Sciatic nerve (tissue), 2 donors: ENCODE measurements around the gene MAGIX. TPM values are rescaled to one million over a fixed set of nuclear protein-coding genes. Genes with fewer than 3 reads are reported as not detected.
A peak's percentile ranks its signal among the peaks of the same experiment; 100 is the strongest.

Experiments
- ATAC-seq: fragments of 200-7000 bp; cut with Tn5 transposase; one replicate; pipeline ENCODE4 v1.9.1; 2020; ENCODE audit warnings: mild to moderate bottlenecking, moderate library complexity
- DNase-seq: peaks from one replicate; pipeline ENCODE4 v3.0.0-alpha.2; 2020; ENCODE audit warnings: low spot score
- intact Hi-C: fragments of 100-400 bp; cut with DNase I; formaldehyde crosslinking; loops from one replicate; pipeline ENCODE4 v1.14.2; 2022
- total RNA-seq: library from RNA; stranded (reverse); fragmentation: NEBNext Ultra II Directional; extraction: Animal tissue kit (Norgen Biotek cat#: 25700); gene quantifications from one replicate; pipeline ENCODE4 v1.2.1, GENCODE V29; 2021
- donor health status: DM: no; HTN: no; CAD: no.
- donor health status: DM: no; HTN: no; CAD: no.

Gene MAGIX
- total RNA-seq, 1 donor from 2014 or later: 1.0 TPM

- DNase-seq (no peak), ATAC-seq (peak; percentile 39)
- intact Hi-C loops: no loop called here
Measured at GRCh38 chrX:49177338-49177833, 14.8 kb downstream of the MAGIX start.

- intact Hi-C loops: no loop called here
- DNase-seq (no peak), ATAC-seq (no peak)
Measured at GRCh38 chrX:49177873-49178480, 15.4 kb downstream of the MAGIX start.

GRCh38 chrX:49178537-49178936 lies 16.0 kb downstream of the MAGIX start:
- intact Hi-C loops: no loop called here
- DNase-seq (no peak), ATAC-seq (no peak)

- intact Hi-C loops: no loop called here
- DNase-seq (no peak), ATAC-seq (no peak)
Measured at GRCh38 chrX:49179358-49179757, 16.8 kb downstream of the MAGIX start.

GRCh38 chrX:49183701-49184281 lies 21.2 kb downstream of the MAGIX start:
- ATAC-seq (peak; percentile 1), DNase-seq (no peak)
- intact Hi-C loops: loop anchor here (2.0 kb wide), 1 partner anchor 73 kb away; no protein-coding TSS in a partner anchor

- intact Hi-C loops: no loop called here
- ATAC-seq: peak; percentile 87
- peak; percentile 93 for DNase-seq
Measured at GRCh38 chrX:49184294-49185281, 22.0 kb downstream of the MAGIX start.

- intact Hi-C loops: no loop called here
- peak; percentile 38 for ATAC-seq
- peak; percentile 90 for DNase-seq
Measured at GRCh38 chrX:49186125-49187027, 23.8 kb downstream of the MAGIX start, which contains the start of gene PRICKLE3. Gene PRICKLE3 (minus strand): TSS chrX:49186373. CDS start chrX:49186297, 76 bp downstream.

- ATAC-seq (no peak), DNase-seq (no peak)
- intact Hi-C loops: no loop called here
Measured at GRCh38 chrX:49187028-49187394, 24.5 kb downstream of the MAGIX start.

GRCh38 chrX:49187526-49187925 lies 25.0 kb downstream of the MAGIX start:
- ATAC-seq (no peak), DNase-seq (no peak)
- intact Hi-C loops: no loop called here

GRCh38 chrX:49188468-49189076 lies 26.0 kb downstream of the MAGIX start:
- DNase-seq: no peak
- no peak for ATAC-seq
- intact Hi-C loops: no loop called here

- DNase-seq: no peak
- intact Hi-C loops: loop anchor here (10.0 kb wide), 1 partner anchor 1965 kb away; no protein-coding TSS in a partner anchor
- no peak for ATAC-seq
Measured at GRCh38 chrX:49189606-49190005, 27.0 kb downstream of the MAGIX start.

GRCh38 chrX:49190821-49191573 lies 28.4 kb downstream of the MAGIX start:
- peak; percentile 95 for ATAC-seq
- DNase-seq: peak; percentile 91
- intact Hi-C loops: loop anchor here (10.0 kb wide), 1 partner anchor 1966 kb away; no protein-coding TSS in a partner anchor

- intact Hi-C loops: loop anchor here (10.0 kb wide), 1 partner anchor 1967 kb away; no protein-coding TSS in a partner anchor
- ATAC-seq: no peak
- DNase-seq: no peak
Measured at GRCh38 chrX:49191574-49192011, 29.0 kb downstream of the MAGIX start.

- DNase-seq (no peak), ATAC-seq (no peak)
- intact Hi-C loops: loop anchor here (10.0 kb wide), 1 partner anchor 1968 kb away; no protein-coding TSS in a partner anchor
Measured at GRCh38 chrX:49192722-49193328, 30.3 kb downstream of the MAGIX start.

- no peak for DNase-seq
- ATAC-seq: no peak
- intact Hi-C loops: loop anchor here (10.0 kb wide), 1 partner anchor 1969 kb away; no protein-coding TSS in a partner anchor
Measured at GRCh38 chrX:49193542-49193964, 31.0 kb downstream of the MAGIX start.

GRCh38 chrX:49197543-49198087 lies 35.1 kb downstream of the MAGIX start:
- no peak for DNase-seq
- intact Hi-C loops: loop anchor here (10.0 kb wide), 1 partner anchor 1973 kb away; no protein-coding TSS in a partner anchor
- ATAC-seq: no peak
